ENCODE measurements around the gene FRYL. TPM values are rescaled to one million over a fixed set of nuclear protein-coding genes. Genes with fewer than 3 reads are reported as not detected.

Gene FRYL
- total RNA-seq, 1 donor = 44.0 TPM

DNA sequence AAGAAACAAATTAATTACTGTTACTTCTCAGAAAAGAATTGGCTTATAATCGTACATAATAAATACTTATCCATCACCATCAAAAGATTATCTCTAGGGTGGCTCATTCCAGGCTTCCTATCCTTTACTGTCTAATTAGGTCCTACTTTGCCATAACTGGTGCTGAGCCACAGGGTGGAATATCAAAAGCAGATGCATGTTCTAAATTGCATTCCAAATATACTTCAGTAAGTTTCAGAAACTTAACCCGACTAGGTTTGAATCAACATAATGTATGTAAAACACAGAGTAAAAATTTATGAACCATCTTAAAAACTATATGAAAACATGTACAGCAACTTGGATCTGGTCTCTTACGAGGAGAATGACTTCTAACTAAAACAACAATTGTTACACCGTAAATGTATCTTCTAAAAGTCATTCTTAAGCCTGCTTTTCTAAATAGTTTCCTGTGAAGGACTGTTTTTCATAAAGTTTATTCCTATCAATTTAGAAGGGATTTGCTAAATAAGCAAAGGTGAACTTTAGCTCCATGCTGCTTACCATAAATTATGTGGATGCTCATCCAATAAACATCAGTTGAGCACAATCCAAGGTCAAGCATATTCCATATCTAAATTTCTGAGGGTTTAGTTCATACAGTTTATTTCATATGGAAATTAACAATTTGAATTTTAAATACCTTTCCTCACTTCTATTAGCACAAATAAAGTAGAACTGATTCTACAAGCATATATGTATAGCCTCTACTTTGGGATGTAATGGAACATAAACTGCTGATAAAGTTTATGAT is 276.6 kb downstream of the FRYL start:
- TF ChIP-seq, protein P1, sequence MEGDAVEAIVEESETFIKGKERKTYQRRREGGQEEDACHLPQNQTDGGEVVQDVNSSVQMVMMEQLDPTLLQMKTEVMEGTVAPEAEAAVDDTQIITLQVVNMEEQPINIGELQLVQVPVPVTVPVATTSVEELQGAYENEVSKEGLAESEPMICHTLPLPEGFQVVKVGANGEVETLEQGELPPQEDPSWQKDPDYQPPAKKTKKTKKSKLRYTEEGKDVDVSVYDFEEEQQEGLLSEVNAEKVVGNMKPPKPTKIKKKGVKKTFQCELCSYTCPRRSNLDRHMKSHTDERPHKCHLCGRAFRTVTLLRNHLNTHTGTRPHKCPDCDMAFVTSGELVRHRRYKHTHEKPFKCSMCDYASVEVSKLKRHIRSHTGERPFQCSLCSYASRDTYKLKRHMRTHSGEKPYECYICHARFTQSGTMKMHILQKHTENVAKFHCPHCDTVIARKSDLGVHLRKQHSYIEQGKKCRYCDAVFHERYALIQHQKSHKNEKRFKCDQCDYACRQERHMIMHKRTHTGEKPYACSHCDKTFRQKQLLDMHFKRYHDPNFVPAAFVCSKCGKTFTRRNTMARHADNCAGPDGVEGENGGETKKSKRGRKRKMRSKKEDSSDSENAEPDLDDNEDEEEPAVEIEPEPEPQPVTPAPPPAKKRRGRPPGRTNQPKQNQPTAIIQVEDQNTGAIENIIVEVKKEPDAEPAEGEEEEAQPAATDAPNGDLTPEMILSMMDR (IDR thresholded peaks at IDR 0.05; ENCODE audit: insufficient read depth, low read depth, low read length) = no peak
- DNase-seq (ENCODE audit: low read depth) = no peak
- no peak overlapping the region for H3K4me3 ChIP-seq (ENCODE audit: low read depth, low read length)

DNA sequence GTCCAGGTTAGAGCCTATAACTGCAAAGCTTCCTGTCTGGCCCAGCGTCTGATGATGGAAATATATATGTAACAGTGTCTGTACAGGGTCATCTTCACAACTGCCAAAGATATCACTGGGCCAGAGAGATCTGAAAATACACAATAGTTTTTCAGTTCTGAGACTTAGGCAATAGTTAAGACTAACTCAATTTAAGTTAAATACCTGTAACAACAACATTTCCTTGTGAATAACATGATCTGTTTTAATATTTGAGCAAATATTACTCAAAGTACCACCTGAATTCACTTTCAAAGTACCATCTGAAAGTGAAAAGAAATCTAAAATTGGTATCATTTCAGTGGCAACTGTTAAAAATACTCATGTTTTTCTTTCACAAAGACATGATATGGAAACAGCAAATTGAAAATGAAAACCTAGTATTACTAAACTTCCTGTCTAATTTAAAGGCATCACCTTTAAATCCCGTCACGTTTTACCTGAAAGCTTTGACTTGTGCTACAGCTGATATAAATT is 280.5 kb downstream of the FRYL start:
- H3K4me3 ChIP-seq (ENCODE audit: low read depth, low read length) = no peak overlapping the region
- no peak for DNase-seq (ENCODE audit: low read depth)
- TF ChIP-seq, protein P1 (IDR thresholded peaks at IDR 0.05; ENCODE audit: insufficient read depth, low read depth, low read length) = no peak

DNA sequence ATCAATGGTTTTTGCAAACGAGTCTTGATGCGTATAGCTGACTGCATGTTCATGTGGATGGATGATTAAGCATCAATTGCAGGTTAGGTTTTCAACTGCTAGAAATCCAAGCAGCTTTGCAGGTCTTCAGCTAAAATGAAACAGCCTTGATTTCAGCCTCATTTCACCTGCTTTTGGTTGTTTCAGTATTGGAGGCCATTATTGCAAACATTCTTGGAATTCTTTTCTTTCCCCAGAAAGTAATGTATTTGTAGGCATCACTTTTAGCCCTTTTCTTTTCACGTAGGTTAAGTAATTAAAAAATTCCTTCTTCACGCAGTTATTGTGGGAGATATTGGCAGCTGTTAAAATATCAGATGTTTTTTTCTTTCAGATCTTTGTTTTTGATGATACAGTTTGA is 281.2 kb downstream of the FRYL start:
- no peak overlapping the region for H3K4me3 ChIP-seq (ENCODE audit: low read depth, low read length)
- TF ChIP-seq, protein P1 (IDR thresholded peaks at IDR 0.05; ENCODE audit: insufficient read depth, low read depth, low read length) = no peak
- no peak for DNase-seq (ENCODE audit: low read depth)

DNA sequence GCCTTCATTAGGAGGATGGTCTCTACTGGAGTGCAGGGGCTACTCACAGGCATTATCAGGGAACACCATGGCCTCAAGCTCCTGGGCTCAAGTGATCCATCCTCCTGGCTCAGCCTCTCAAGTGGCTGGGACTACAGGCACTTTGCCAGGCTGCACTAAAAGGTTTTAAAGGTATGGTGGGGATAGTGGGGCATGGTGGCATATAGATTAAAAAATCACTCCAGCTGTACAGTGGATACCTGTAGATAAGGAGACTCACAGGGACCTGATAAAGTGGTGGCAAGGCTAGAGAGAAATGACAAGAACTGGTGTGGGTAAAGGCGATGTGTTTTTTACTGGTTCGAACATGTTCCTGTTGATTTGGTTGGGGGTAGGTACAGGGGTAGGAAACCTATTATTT is 284.1 kb downstream of the FRYL start:
- H3K4me3 ChIP-seq (ENCODE audit: low read depth, low read length) = no peak overlapping the region
- TF ChIP-seq, protein P1 (IDR thresholded peaks at IDR 0.05; ENCODE audit: insufficient read depth, low read depth, low read length) = no peak
- DNase-seq (ENCODE audit: low read depth) = no peak

DNA sequence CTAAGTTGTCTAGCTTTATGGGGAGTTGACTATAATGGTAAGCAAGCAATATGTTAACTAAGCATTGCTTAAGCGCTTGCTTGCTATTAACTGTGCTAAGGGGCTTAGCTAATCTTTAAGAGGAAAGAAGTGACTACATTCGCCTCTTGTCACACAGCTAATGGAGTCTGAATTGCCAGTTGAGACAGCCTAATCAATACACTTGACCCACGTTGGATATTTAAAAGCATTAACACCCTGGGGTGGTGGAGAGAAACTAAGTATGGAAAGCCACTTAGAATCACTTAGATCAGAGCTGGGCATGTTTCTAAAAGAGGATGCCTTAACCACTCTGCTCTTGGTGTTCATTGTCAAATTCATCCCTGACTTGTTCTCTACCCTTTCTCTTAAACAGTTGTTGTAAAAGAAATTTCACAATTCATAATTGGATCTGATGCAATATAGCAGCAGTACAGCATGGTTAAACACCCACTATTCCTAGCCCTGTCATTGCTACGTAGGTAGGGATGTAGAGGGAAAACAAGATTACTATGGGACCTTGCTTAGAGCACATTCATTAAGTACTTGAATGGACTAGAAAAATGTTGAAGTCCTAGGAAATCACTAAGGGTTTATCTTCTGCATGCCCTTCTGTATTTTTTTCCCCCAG is 286.5 kb downstream of the FRYL start:
- TF ChIP-seq, protein P1 (IDR thresholded peaks at IDR 0.05; ENCODE audit: insufficient read depth, low read depth, low read length) = no peak
- peak; percentile 24 for DNase-seq (ENCODE audit: low read depth)
- H3K4me3 ChIP-seq (ENCODE audit: low read depth, low read length) = no peak overlapping the region

DNA sequence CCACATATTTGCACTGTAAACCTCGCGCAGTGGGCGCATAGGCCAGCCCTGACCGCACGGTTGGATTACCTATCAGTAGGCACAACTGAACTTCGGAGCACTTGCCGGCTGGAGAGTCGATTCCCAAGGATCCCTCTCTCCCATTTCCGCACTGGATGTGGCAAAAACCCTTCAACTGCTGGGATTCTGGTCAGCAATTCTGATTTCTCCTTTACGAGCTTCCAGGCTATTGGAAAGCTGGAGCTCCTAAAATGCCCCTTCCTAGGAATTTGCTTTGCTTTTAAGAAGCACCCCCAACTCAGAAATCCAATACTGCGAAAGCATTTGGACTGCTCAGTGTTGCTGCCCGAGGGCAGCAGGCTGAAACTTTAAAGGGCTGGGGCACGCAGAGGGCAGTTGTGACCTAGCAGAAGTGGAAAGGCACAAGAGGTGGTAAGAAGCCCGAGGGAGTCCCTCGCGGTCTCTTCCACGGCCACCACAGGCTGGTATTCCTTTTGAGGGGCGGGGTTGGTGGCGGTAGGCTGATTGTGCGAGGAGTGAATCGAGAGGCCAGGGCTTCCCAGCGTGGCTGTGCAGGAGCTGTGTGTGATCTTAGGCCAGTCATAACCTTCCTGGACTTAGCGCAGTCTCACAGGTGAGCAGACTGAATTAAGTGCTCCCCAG is 288.4 kb downstream of the FRYL start:
- no peak overlapping the region for H3K4me3 ChIP-seq (ENCODE audit: low read depth, low read length)
- no peak for DNase-seq (ENCODE audit: low read depth)
- TF ChIP-seq, protein P1 (IDR thresholded peaks at IDR 0.05; ENCODE audit: insufficient read depth, low read depth, low read length) = no peak
